Fibroblast of mammary gland (primary cell): ENCODE measurements around the gene KLHL30.

Experiments used
- DNase-seq: peaks from one replicate; pipeline ENCODE4 v3.0.0-alpha.2; 2010; ENCODE audit warnings: low read depth
- H3K4me3 ChIP-seq: 2 replicates; pipeline ENCODE4 v1.5.1; 2011; ENCODE audit warnings: low read depth, mild to moderate bottlenecking, low read length, moderate library complexity; ENCODE audit not compliant: control insufficient read depth
- TF ChIP-seq, protein P1 (sequence below): conservative IDR thresholded peaks from 2 replicates; pipeline ENCODE4 v1.5.1; 2011; ENCODE audit warnings: low read depth, low read length, inconsistent platforms; ENCODE audit not compliant: control insufficient read depth, insufficient read depth

KLHL30 gene

DNA sequence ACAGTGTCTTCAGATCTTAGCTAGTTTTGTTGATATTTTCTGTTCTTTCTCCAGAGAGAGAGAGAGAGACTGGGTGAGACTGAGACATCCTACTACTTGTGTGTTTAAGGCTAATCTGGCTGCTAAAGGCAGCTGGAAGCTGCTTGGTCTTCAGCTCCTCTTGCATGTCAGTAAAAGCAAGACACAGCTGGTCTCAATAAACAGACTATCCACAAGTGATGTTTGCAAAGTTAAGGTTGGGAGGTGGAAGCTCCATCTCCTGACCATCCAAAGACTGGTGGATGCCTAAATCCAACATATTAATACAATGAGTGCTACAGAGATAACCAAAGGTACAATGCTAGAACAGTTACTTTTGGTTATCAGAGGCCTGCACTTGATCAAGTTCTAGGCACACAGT is 38.1 kb downstream of the KLHL30 start:
- DNase-seq: peak; percentile 18
- TF ChIP-seq, protein P1, sequence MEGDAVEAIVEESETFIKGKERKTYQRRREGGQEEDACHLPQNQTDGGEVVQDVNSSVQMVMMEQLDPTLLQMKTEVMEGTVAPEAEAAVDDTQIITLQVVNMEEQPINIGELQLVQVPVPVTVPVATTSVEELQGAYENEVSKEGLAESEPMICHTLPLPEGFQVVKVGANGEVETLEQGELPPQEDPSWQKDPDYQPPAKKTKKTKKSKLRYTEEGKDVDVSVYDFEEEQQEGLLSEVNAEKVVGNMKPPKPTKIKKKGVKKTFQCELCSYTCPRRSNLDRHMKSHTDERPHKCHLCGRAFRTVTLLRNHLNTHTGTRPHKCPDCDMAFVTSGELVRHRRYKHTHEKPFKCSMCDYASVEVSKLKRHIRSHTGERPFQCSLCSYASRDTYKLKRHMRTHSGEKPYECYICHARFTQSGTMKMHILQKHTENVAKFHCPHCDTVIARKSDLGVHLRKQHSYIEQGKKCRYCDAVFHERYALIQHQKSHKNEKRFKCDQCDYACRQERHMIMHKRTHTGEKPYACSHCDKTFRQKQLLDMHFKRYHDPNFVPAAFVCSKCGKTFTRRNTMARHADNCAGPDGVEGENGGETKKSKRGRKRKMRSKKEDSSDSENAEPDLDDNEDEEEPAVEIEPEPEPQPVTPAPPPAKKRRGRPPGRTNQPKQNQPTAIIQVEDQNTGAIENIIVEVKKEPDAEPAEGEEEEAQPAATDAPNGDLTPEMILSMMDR: no peak
- no peak overlapping the region for H3K4me3 ChIP-seq

DNA sequence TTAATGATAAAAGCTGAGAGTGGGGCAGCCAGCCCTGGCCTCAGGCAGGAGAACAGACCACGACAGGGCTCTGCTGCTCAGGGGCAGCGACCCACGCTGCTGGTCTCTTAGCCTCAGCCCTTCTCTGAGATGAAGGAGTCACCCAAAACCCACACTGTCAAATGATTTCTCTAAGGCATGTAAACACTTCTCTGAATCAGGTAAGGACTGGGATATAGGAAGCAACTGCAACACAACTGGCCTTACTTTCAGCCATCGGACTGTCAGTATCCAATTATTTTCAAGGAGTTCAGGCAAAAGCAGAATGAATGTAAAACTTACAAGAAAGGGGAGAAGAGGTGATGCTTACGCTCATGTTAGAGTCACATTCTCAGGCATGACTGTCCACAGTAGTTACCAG is 42.1 kb downstream of the KLHL30 start:
- TF ChIP-seq, protein P1: no peak
- no peak overlapping the region for H3K4me3 ChIP-seq
- no peak for DNase-seq

DNA sequence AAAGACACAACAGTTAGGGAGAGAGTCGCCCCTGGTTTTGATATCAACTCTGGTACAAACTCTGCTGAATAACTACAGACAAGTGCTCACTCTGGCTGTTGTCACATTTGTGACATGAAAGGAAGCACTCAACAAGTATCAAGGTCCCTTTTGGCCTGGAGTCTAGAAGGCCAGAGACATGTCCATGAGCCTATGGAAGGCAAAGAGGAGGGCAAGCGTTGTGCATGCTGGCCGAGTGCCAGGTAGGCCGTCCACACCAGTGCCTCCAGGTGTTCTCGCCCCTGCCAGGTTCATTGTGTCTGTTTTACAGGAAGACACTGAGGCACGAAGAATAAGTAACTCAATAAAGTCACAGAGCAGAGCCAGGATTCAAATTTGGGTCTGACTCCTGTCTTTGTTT is 43.9 kb downstream of the KLHL30 start:
- no peak overlapping the region for H3K4me3 ChIP-seq
- TF ChIP-seq, protein P1: no peak
- DNase-seq: no peak

DNA sequence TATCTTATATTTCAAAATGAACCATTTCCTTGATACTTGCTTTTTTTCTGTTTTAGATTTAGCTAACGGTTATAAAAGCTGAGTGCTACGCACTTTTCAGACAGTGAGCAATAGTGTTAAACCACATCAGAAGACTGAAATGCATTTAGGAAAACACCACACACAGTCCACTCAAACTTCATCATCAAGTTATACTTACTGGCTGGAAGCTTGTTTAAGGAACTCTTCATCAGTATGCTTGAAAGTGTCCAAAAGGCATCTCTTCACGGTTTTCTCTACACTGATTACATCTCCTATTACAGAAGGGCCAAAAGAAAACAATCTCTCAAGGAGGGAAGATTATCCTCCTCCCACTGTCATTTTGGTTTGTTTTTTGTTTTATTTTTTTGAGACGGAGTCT is 45.4 kb downstream of the KLHL30 start:
- DNase-seq: no peak
- TF ChIP-seq, protein P1: no peak
- no peak overlapping the region for H3K4me3 ChIP-seq

DNA sequence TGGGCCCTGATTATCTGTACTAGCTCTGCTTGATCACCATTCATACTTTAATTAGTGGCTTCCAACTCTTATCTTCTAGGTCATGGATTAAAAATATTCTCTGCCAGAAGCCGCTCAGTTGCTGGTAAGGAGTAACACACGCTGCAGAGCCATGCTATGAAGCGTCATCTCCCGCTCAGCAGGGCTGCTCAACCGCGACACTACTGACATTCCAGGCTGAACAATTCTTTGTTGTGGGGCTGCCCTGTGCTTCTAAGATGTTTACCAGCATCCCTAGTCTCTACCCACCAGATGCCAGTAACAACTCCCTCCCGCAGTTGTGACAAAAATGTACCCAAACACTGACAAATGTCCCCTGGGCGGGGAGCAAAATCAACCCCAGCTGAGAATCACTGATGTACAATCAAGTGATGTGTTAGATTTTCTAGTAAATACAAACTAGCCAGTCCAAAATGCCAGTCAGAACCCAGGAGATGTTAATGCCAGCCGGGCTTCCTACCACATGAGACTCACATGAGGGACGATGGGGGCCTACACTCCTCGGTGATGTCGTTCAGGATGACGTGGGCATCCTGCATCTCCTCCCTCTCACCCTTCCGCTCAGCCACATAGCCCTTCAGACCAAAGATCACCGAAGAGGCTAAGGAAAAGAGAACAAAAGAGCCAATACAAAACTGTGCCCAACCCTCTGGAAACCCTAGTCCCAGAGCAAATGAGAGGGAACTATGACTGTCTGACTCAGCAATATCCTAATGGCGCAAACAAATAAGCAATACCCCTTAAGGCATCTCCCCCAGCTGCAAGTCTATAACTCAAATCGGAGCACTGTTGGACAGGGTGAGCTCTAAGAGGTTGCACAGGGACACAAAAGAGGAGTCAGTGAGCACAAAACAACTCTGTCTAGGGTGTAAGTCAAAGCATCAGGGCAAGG is 49.4 kb downstream of the KLHL30 start:
- H3K4me3 ChIP-seq: no peak overlapping the region
- DNase-seq: no peak
- TF ChIP-seq, protein P1: no peak

DNA sequence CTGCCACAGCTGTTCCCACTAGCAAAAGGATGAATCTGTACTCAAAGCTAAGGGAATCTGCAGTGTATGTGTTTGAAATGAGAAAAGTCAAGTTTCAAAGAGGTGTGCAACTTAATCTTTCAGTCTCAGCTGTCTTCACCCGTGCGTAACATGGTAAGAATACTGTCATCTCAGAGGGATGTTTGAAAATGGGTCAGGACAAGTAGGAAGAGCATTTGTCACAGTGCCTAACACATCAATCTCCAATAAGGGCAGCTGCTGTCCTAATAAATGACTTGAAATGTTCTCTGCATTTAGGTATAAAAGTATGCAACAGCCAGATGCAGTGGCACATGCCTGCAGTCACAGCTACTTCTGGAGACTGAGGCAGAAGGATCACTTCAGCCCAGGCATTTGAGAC is 52.0 kb downstream of the KLHL30 start:
- no peak for DNase-seq
- TF ChIP-seq, protein P1: no peak
- no peak overlapping the region for H3K4me3 ChIP-seq
